Gastrocnemius medialis (tissue), 4 donors: ENCODE measurements around the gene RERE.

ENCODE experiments used
- CTCF ChIP-seq, 5 experiments: fragments of 450-650 bp in 3 of 5; fragments of 200-600 bp in 2 of 5; sonication (generic) in 2 of 5; IDR thresholded peaks in 4 of 5; conservative IDR thresholded peaks in 1 of 5; 1 replicate in 4 of 5; 2 replicates in 1 of 5; pipeline ENCODE4 v1.5.1; 2016 to 2019; ENCODE audit warnings: antibody characterized with exemption in 5 of 5, mild to moderate bottlenecking in 3 of 5, moderate library complexity in 3 of 5
- POLR2A ChIP-seq, 2 donors: fragments of 450-650 bp; IDR thresholded peaks; one replicate each; pipeline ENCODE4 v1.6.1; 2017; ENCODE audit warnings: antibody characterized with exemption in 2 of 2, mild to moderate bottlenecking in 2 of 2, moderate library complexity in 2 of 2

DNA sequence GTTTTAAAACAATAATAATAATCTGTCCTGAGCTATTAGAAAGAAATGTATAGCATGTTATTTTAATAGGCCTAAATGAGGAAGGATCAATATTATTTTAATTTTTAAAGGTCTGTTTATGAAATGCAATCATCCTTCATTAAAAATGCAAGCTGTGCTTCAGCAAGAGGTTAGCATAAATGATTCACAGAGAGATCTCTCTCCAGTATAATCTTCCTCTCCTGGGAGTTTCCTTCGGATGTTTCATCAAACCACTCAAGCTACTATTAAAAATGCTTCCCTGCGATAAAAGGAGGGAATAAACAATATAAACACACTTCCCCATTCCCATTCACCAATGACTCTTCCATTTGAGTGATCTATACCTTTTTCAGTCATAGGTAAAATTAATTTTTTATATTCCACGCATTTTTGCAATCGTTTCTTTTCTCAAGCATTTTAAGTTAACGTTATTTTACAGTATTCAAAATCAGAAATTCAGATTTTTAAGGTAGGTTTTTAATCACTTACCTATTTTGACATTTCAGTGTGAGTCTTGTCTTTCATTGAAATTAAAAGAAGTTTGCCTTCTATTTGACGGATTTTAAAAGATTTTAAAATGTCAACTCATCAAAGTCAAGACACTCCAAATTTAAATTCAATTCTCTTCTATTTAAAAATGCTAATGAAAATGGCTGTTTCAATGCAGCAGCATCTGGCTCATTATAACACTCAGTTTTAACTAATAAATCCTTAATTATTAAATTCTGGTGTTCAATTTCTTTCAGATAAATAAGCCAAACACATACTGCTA, 64.3 kb downstream of the RERE start:
- no peak for TF ChIP-seq CTCF (IDR thresholded peaks at IDR 0.05 in 4 of 5, conservative IDR thresholded peaks at IDR 0.05 in 1 of 5)
- no peak for TF ChIP-seq POLR2A (IDR thresholded peaks at IDR 0.05)
